SK-N-SH treated with all-trans-retinoic acid at 6 μM for 48 hours (cell line): ENCODE data around the gene POU2F1.

Experiments
- ATAC-seq: fragments of 200-7000 bp; cut with Tn5 transposase; 3 replicates; pipeline ENCODE4 v1.9.1; 2020; ENCODE audit warnings: mild to moderate bottlenecking, moderate library complexity
- ARNTL ChIP-seq: fragments of 450-650 bp; formaldehyde crosslinking; IDR thresholded peaks from 2 replicates; pipeline ENCODE4 v1.5.0; 2020; ENCODE audit warnings: low read depth, mild to moderate bottlenecking, moderate library complexity, borderline replicate concordance
- BACH2 ChIP-seq: fragments of 250-450 bp; sonication (Bioruptor Pico); IDR thresholded peaks from 2 replicates; pipeline ENCODE4 v1.9.0; 2021; ENCODE audit warnings: mild to moderate bottlenecking, borderline replicate concordance
- CREB5 ChIP-seq: fragments of 250-450 bp; sonication (Bioruptor Pico); IDR thresholded peaks from 2 replicates; pipeline ENCODE4 v1.5.1; 2020; ENCODE audit warnings: low read depth, mild to moderate bottlenecking, moderate library complexity
- CSDC2 ChIP-seq: fragments of 250-450 bp; sonication (Bioruptor Pico); IDR thresholded peaks from 2 replicates; pipeline ENCODE4 v1.5.0; 2020; ENCODE audit warnings: mild to moderate bottlenecking, moderate library complexity
- CSRNP3 ChIP-seq: fragments of 250-450 bp; sonication (Bioruptor Pico); IDR thresholded peaks from 2 replicates; pipeline ENCODE4 v1.5.1; 2021; ENCODE audit warnings: mild to moderate bottlenecking, moderate library complexity
- ESRRG ChIP-seq: fragments of 250-450 bp; sonication (Bioruptor Pico); IDR thresholded peaks from 2 replicates; pipeline ENCODE4 v1.6.1; 2021; ENCODE audit warnings: mild to moderate bottlenecking
- GLIS3 ChIP-seq: fragments of 250-450 bp; sonication (Bioruptor Pico); IDR thresholded peaks from 2 replicates; pipeline ENCODE4 v1.5.0; 2020; ENCODE audit warnings: mild to moderate bottlenecking, moderate library complexity
- ISL1 ChIP-seq: fragments of 250-450 bp; sonication (Bioruptor Pico); IDR thresholded peaks from 2 replicates; pipeline ENCODE4 v2.1.2; 2022; ENCODE audit warnings: mild to moderate bottlenecking, moderate library complexity
- OSR1 ChIP-seq: fragments of 250-450 bp; sonication (Bioruptor Pico); IDR thresholded peaks from 2 replicates; pipeline ENCODE4 v1.8.0; 2022; ENCODE audit warnings: moderate library complexity, mild to moderate bottlenecking, inconsistent platforms
- PATZ1 ChIP-seq: fragments of 250-450 bp; sonication (Bioruptor Pico); IDR thresholded peaks from 2 replicates; pipeline ENCODE4 v1.8.0; 2020; ENCODE audit warnings: mild to moderate bottlenecking, moderate library complexity, borderline replicate concordance
- POU6F1 ChIP-seq: fragments of 250-450 bp; sonication (Bioruptor Pico); IDR thresholded peaks from 2 replicates; pipeline ENCODE4 v1.8.0; 2021; ENCODE audit warnings: low read depth, mild to moderate bottlenecking, moderate library complexity, borderline replicate concordance
- PPARA ChIP-seq: fragments of 250-450 bp; sonication (Bioruptor Pico); IDR thresholded peaks from 2 replicates; pipeline ENCODE4 v1.5.0; 2020; ENCODE audit warnings: mild to moderate bottlenecking, borderline replicate concordance
- TCF4 ChIP-seq: fragments of 250-450 bp; sonication (Bioruptor Pico); IDR thresholded peaks from 2 replicates; pipeline ENCODE4 v1.8.0; 2021; ENCODE audit warnings: mild to moderate bottlenecking, moderate library complexity, borderline replicate concordance
- TOX ChIP-seq: fragments of 250-450 bp; sonication (Bioruptor Pico); IDR thresholded peaks from 2 replicates; pipeline ENCODE4 v1.8.0; 2021; ENCODE audit warnings: mild to moderate bottlenecking, moderate library complexity, borderline replicate concordance
- TSHZ2 ChIP-seq: fragments of 250-450 bp; sonication (Bioruptor Pico); IDR thresholded peaks from 2 replicates; pipeline ENCODE4 v1.5.0; 2020; ENCODE audit warnings: mild to moderate bottlenecking, moderate library complexity
- ZC3H10 ChIP-seq: fragments of 250-450 bp; sonication (Bioruptor Pico); IDR thresholded peaks from 2 replicates; pipeline ENCODE4 v1.5.1; 2021; ENCODE audit warnings: mild to moderate bottlenecking, moderate library complexity
- ZFP3 ChIP-seq: fragments of 250-450 bp; sonication (Bioruptor Pico); IDR thresholded peaks from 2 replicates; pipeline ENCODE4 v1.5.0; 2020; ENCODE audit warnings: mild to moderate bottlenecking, moderate library complexity
- ZFP30 ChIP-seq: fragments of 450-650 bp; formaldehyde crosslinking; IDR thresholded peaks from 2 replicates; pipeline ENCODE4 v1.5.0; 2022; ENCODE audit warnings: mild to moderate bottlenecking, moderate library complexity
- ZNF565 ChIP-seq: fragments of 450-650 bp; formaldehyde crosslinking; conservative IDR thresholded peaks from 2 replicates; pipeline ENCODE4 v1.5.0; 2020; ENCODE audit warnings: low read depth, mild to moderate bottlenecking, moderate library complexity
- ZNF70 ChIP-seq: fragments of 450-650 bp; formaldehyde crosslinking; IDR thresholded peaks from 2 replicates; pipeline ENCODE4 v1.5.0; 2020; ENCODE audit warnings: mild to moderate bottlenecking, moderate library complexity
- ZNF8 ChIP-seq: fragments of 450-650 bp; formaldehyde crosslinking; IDR thresholded peaks from 2 replicates; pipeline ENCODE4 v1.5.0; 2020; ENCODE audit warnings: mild to moderate bottlenecking, moderate library complexity

Gene POU2F1

GRCh38 chr1:167330601-167331293 lies 110.1 kb downstream of the POU2F1 start:
- ATAC-seq: no peak
- TF ChIP-seq POU6F1 (CRISPR knock-in tag) (no peak), ZNF8 (CRISPR knock-in tag) (no peak), CSDC2 (no peak), ARNTL (CRISPR knock-in tag) (no peak), ZC3H10 (CRISPR knock-in tag) (no peak), TCF4 (CRISPR knock-in tag) (no peak), CSRNP3 (CRISPR knock-in tag) (no peak), PPARA (CRISPR knock-in tag) (no peak), ZNF70 (CRISPR knock-in tag) (no peak), TOX (no peak), CREB5 (CRISPR knock-in tag) (no peak), TSHZ2 (CRISPR knock-in tag) (no peak), PATZ1 (CRISPR knock-in tag) (no peak), GLIS3 (CRISPR knock-in tag) (no peak), ZFP30 (CRISPR knock-in tag) (no peak), BACH2 (CRISPR knock-in tag) (no peak), ZNF565 (CRISPR knock-in tag) (no peak), ISL1 (no peak), OSR1 (CRISPR knock-in tag) (no peak)
- TF ChIP-seq, all 23 proteins: peak for 0

GRCh38 chr1:167331650-167332049 lies 111.0 kb downstream of the POU2F1 start:
- no peak for ATAC-seq
- TF ChIP-seq CSRNP3 (CRISPR knock-in tag) (no peak), TOX (no peak), ZFP3 (CRISPR knock-in tag) (no peak), ZNF8 (CRISPR knock-in tag) (no peak), ARNTL (CRISPR knock-in tag) (no peak), ZFP30 (CRISPR knock-in tag) (no peak), ZC3H10 (CRISPR knock-in tag) (no peak), CREB5 (CRISPR knock-in tag) (no peak), TSHZ2 (CRISPR knock-in tag) (no peak), ZNF565 (CRISPR knock-in tag) (no peak), ZNF70 (CRISPR knock-in tag) (no peak), POU6F1 (CRISPR knock-in tag) (no peak), ESRRG (no peak), OSR1 (CRISPR knock-in tag) (no peak)
